ENCODE measurements around the gene MACROD1.
"Not testable (repeated sequence)": the region's sequence is repeated elsewhere in the genome, so short reads cannot be mapped to it uniquely, and the experiment has no call there.

The MACROD1 gene

GRCh38 chr11:64185175-64185692, 19.3 kb upstream of the MACROD1 start:
- peak; percentile 78 for DNase-seq (ENCODE audit: low read depth)

- DNase-seq (ENCODE audit: low read depth), result no peak
Measured at GRCh38 chr11:64183890-64184289, 18.0 kb upstream of the MACROD1 start.

- peak; percentile 82 for DNase-seq (ENCODE audit: low read depth)
Measured at GRCh38 chr11:64181506-64182411, 15.8 kb upstream of the MACROD1 start.

GRCh38 chr11:64180891-64181290, 15.0 kb upstream of the MACROD1 start:
- DNase-seq (ENCODE audit: low read depth), result no peak

GRCh38 chr11:64178951-64179639, 13.2 kb upstream of the MACROD1 start:
- no peak for DNase-seq (ENCODE audit: low read depth)

GRCh38 chr11:64178203-64178602, 12.3 kb upstream of the MACROD1 start:
- no peak for DNase-seq (ENCODE audit: low read depth)

GRCh38 chr11:64176751-64177150, 10.8 kb upstream of the MACROD1 start:
- DNase-seq (ENCODE audit: low read depth), result no peak

- no peak for DNase-seq (ENCODE audit: low read depth)
Measured at GRCh38 chr11:64173616-64174355, 7.9 kb upstream of the MACROD1 start.

- no peak for DNase-seq (ENCODE audit: low read depth)
Measured at GRCh38 chr11:64170419-64170818, 4.5 kb upstream of the MACROD1 start.

GRCh38 chr11:64165481-64165841, 452 bp downstream of the MACROD1 start:
- DNase-seq (ENCODE audit: low read depth), result no peak

- no peak for DNase-seq (ENCODE audit: low read depth)
Measured at GRCh38 chr11:64164392-64165312, 1.3 kb downstream of the MACROD1 start.

GRCh38 chr11:64163951-64164350, 2.0 kb downstream of the MACROD1 start:
- DNase-seq (ENCODE audit: low read depth), result no peak

- not testable (repeated sequence) for DNase-seq (ENCODE audit: low read depth)
Measured at GRCh38 chr11:64162769-64163168, 3.1 kb downstream of the MACROD1 start.

- DNase-seq (ENCODE audit: low read depth), result no peak
Measured at GRCh38 chr11:64161037-64161436, 4.9 kb downstream of the MACROD1 start.

- no peak for DNase-seq (ENCODE audit: low read depth)
Measured at GRCh38 chr11:64157631-64158394, 8.1 kb downstream of the MACROD1 start.

- no peak for DNase-seq (ENCODE audit: low read depth)
Measured at GRCh38 chr11:64156235-64157011, 9.5 kb downstream of the MACROD1 start.

GRCh38 chr11:64153812-64154211, 12.1 kb downstream of the MACROD1 start:
- DNase-seq (ENCODE audit: low read depth), result no peak

- peak; percentile 18 for DNase-seq (ENCODE audit: low read depth)
Measured at GRCh38 chr11:64152841-64153691, 12.8 kb downstream of the MACROD1 start.

GRCh38 chr11:64151337-64151736, 14.6 kb downstream of the MACROD1 start:
- no peak for DNase-seq (ENCODE audit: low read depth)

All from GM04504 (cell line).